Measurements from ENCODE around the gene FRS3.
"Not testable (repeated sequence)": the region's sequence is repeated elsewhere in the genome, so short reads cannot be mapped to it uniquely, and the experiment has no call there.

FRS3 gene

GRCh38 chr6:41779788-41780550 is at the start of gene FRS3:
Gene FRS3 (minus strand): TSS chr6:41779900. CDS start chr6:41776987, 2,913 bp downstream.
- peak; percentile 94 for DNase-seq (ENCODE audit: low spot score)

- no peak for DNase-seq (ENCODE audit: low spot score)
Observed at GRCh38 chr6:41826343-41827022, 46.8 kb upstream of the FRS3 start.

- DNase-seq (ENCODE audit: low spot score), result no peak
Observed at GRCh38 chr6:41824571-41825569, 45.2 kb upstream of the FRS3 start.

- no peak for DNase-seq (ENCODE audit: low spot score)
Observed at GRCh38 chr6:41823178-41823577, 43.5 kb upstream of the FRS3 start.

- DNase-seq (ENCODE audit: low spot score), result no peak
Observed at GRCh38 chr6:41822021-41822420, 42.3 kb upstream of the FRS3 start.

- no peak for DNase-seq (ENCODE audit: low spot score)
Observed at GRCh38 chr6:41821266-41821665, 41.6 kb upstream of the FRS3 start.

GRCh38 chr6:41818271-41819054 is 38.8 kb upstream of the FRS3 start:
- DNase-seq (ENCODE audit: low spot score), result no peak

GRCh38 chr6:41815587-41815986 is 35.9 kb upstream of the FRS3 start:
- no peak for DNase-seq (ENCODE audit: low spot score)

- DNase-seq (ENCODE audit: low spot score), result no peak
Observed at GRCh38 chr6:41814629-41815028, 34.9 kb upstream of the FRS3 start.

- no peak for DNase-seq (ENCODE audit: low spot score)
Observed at GRCh38 chr6:41813956-41814355, 34.3 kb upstream of the FRS3 start.

- DNase-seq (ENCODE audit: low spot score), result no peak
Observed at GRCh38 chr6:41813469-41813868, 33.8 kb upstream of the FRS3 start.

- not testable (repeated sequence) for DNase-seq (ENCODE audit: low spot score)
Observed at GRCh38 chr6:41811946-41812345, 32.2 kb upstream of the FRS3 start.

- DNase-seq (ENCODE audit: low spot score), result no peak
Observed at GRCh38 chr6:41811095-41811494, 31.4 kb upstream of the FRS3 start.

- no peak for DNase-seq (ENCODE audit: low spot score)
Observed at GRCh38 chr6:41805830-41806774, 26.4 kb upstream of the FRS3 start.

- DNase-seq (ENCODE audit: low spot score), result no peak
Observed at GRCh38 chr6:41801380-41801779, 21.7 kb upstream of the FRS3 start.

GRCh38 chr6:41799559-41799911 is 19.8 kb upstream of the FRS3 start:
- DNase-seq (ENCODE audit: low spot score), result no peak

- no peak for DNase-seq (ENCODE audit: low spot score)
Observed at GRCh38 chr6:41798901-41799558, 19.3 kb upstream of the FRS3 start.

- DNase-seq (ENCODE audit: low spot score), result no peak
Observed at GRCh38 chr6:41796474-41796873, 16.8 kb upstream of the FRS3 start.

- DNase-seq (ENCODE audit: low spot score), result no peak
Observed at GRCh38 chr6:41791984-41792383, 12.3 kb upstream of the FRS3 start.

GRCh38 chr6:41791305-41791704 is 11.6 kb upstream of the FRS3 start:
- no peak for DNase-seq (ENCODE audit: low spot score)

All from hematopoietic multipotent progenitor cell treated with erythropoietin and hydrocortisone succinate and interleukin-3 and kit ligand, for 15 days (in vitro differentiated cells).